K562 (cell line): Measurements from ENCODE around the gene CENPH. TPM values are rescaled to one million over a fixed set of nuclear protein-coding genes. Genes with fewer than 3 reads are reported as not detected.
A peak's percentile ranks its signal among the peaks of the same experiment; 100 is the strongest.

Experiments
- ARID2 ChIP-seq: fragments of 450-650 bp; IDR thresholded peaks from 2 replicates; pipeline ENCODE4 v1.6.1; 2017; ENCODE audit warnings: antibody characterized with exemption, mild to moderate bottlenecking
- ARNT ChIP-seq, 2 experiments: fragments of 450-650 bp; IDR thresholded peaks; 2 replicates each; pipeline ENCODE4 v1.6.1; 2016; ENCODE audit warnings: mild to moderate bottlenecking in 1 of 2
- ATF1 ChIP-seq, 2 experiments: fragments of 450-650 bp in 1 of 2; IDR thresholded peaks; 2 replicates each; pipeline ENCODE4 v1.6.1; 2016; ENCODE audit warnings: missing compliant biosample characterization in 1 of 2, missing genetic modification characterization in 1 of 2
- DNMT1 ChIP-seq: fragments of 450-650 bp; IDR thresholded peaks from 2 replicates; pipeline ENCODE4 v1.6.1; 2016; ENCODE audit warnings: antibody characterized with exemption, mild to moderate bottlenecking
- DPF2 ChIP-seq: fragments of 450-650 bp; IDR thresholded peaks from 2 replicates; pipeline ENCODE4 v1.6.1; 2016
- EP300 ChIP-seq: IDR thresholded peaks from 2 replicates; pipeline ENCODE4 v1.6.1; 2012; ENCODE audit warnings: low read length, improper control_type of control experiment
- FOXK1 ChIP-seq: sonication (generic); formaldehyde crosslinking; IDR thresholded peaks from 2 replicates; pipeline ENCODE4 v1.8.0; 2022; ENCODE audit warnings: missing genetic modification reagents, mild to moderate bottlenecking, borderline replicate concordance
- HMGN3 ChIP-seq: IDR thresholded peaks from 2 replicates; pipeline ENCODE4 v1.6.1; 2011; ENCODE audit warnings: borderline replicate concordance, low read depth, mild to moderate bottlenecking, mixed read lengths, low read length; ENCODE audit not compliant: insufficient read length; ENCODE audit errors: extremely low read depth
- HSF4 ChIP-seq: fragments of 250-450 bp; sonication (Bioruptor Pico); IDR thresholded peaks from 2 replicates; pipeline ENCODE4 v2.1.2; 2022; ENCODE audit warnings: mild to moderate bottlenecking, moderate library complexity, borderline replicate concordance
- IFI16 ChIP-seq: fragments of 250-450 bp; sonication (Bioruptor Pico); IDR thresholded peaks from 2 replicates; pipeline ENCODE4 v2.1.2; 2022; ENCODE audit warnings: mild to moderate bottlenecking, inconsistent platforms
- KAT7 ChIP-seq: sonication (generic); formaldehyde crosslinking; IDR thresholded peaks from 2 replicates; pipeline ENCODE4 v1.8.0; 2022; ENCODE audit warnings: missing genetic modification reagents, mild to moderate bottlenecking, borderline replicate concordance
- KLF16 ChIP-seq: IDR thresholded peaks from 2 replicates; pipeline ENCODE4 v1.6.1; 2016; ENCODE audit warnings: antibody characterized with exemption
- MTA1 ChIP-seq: fragments of 450-650 bp; IDR thresholded peaks from 2 replicates; pipeline ENCODE4 v1.6.1; 2017; ENCODE audit warnings: borderline replicate concordance
- PML ChIP-seq: IDR thresholded peaks from 2 replicates; pipeline ENCODE4 v1.6.1; 2012; ENCODE audit warnings: low read length, inconsistent platforms
- POLR2G ChIP-seq: fragments of 200-400 bp; formaldehyde crosslinking; IDR thresholded peaks from 2 replicates; pipeline ENCODE4 v1.6.1; 2017; ENCODE audit warnings: low read depth, mild to moderate bottlenecking, antibody characterized with exemption, low read length, moderate library complexity
- RBM22 ChIP-seq: fragments of 200-400 bp; formaldehyde crosslinking; IDR thresholded peaks from 2 replicates; pipeline ENCODE4 v1.6.1; 2018; ENCODE audit warnings: low read length, low read depth; ENCODE audit not compliant: poor library complexity, severe bottlenecking
- SNRNP70 ChIP-seq: fragments of 200-400 bp; formaldehyde crosslinking; optimal IDR thresholded peaks from 2 replicates; pipeline ENCODE3; 2017; ENCODE audit warnings: low read depth, low read length
- TEAD4 ChIP-seq, 2 experiments: sonication (generic) in 1 of 2; formaldehyde crosslinking in 1 of 2; IDR thresholded peaks; 2 replicates each; pipeline versions ENCODE4 v1.6.1 to v1.8.0; 2012 to 2022; ENCODE audit warnings: borderline replicate concordance in 1 of 2, inconsistent platforms in 1 of 2, low read length in 1 of 2, mild to moderate bottlenecking in 1 of 2, missing genetic modification reagents in 1 of 2
- ZBTB7A ChIP-seq: IDR thresholded peaks from 2 replicates; pipeline ENCODE4 v1.6.1; 2011; ENCODE audit warnings: low read depth, mild to moderate bottlenecking, low read length, moderate library complexity, borderline replicate concordance; ENCODE audit not compliant: control insufficient read depth
- ZNF133 ChIP-seq: fragments of 250-450 bp; sonication (Bioruptor Pico); IDR thresholded peaks from 2 replicates; pipeline ENCODE4 v1.4.0; 2020; ENCODE audit warnings: mild to moderate bottlenecking
- polyA plus RNA-seq, 8 experiments: library from polyadenylated mRNA; depleted of rRNA in 4 of 8; stranded (reverse) in 5 of 8; unstranded in 3 of 8; fragments of >200 nt; fragmentation: Nextera tagmentation in 2 of 8; fragmentation: Illumina TruSeq in 1 of 8; extraction: Ambion mirVana in 2 of 8; extraction: Trizol in 1 of 8; gene quantifications; 2 replicates each; pipeline versions ENCODE4 v1.2.1 to v1.2.3, GENCODE V29; 2011 to 2014; ENCODE audit warnings: inconsistent platforms in 1 of 8, missing spikeins in 1 of 8
- total RNA-seq, 7 experiments: library from RNA; depleted of rRNA in 6 of 7; stranded (reverse); fragments of >200 nt in 6 of 7; fragmentation: Illumina TruSeq in 2 of 7; extraction: Trizol in 2 of 7; gene quantifications; 2 replicates each; pipeline versions ENCODE4 v1.2.1 to v1.2.3, GENCODE V29; 2011 to 2021; ENCODE audit warnings: low replicate concordance in 1 of 7
- TF ChIP-seq, protein P1 (sequence below): fragments of 450-650 bp; IDR thresholded peaks from 2 replicates; pipeline ENCODE4 v1.6.1; 2018; ENCODE audit not compliant: partially characterized antibody
- TF ChIP-seq, protein P2 (sequence below): sonication (generic); formaldehyde crosslinking; IDR thresholded peaks from 2 replicates; pipeline ENCODE4 v1.8.1; 2023; ENCODE audit warnings: mild to moderate bottlenecking, missing genetic modification reagents

The CENPH gene
- total and polyA plus RNA-seq, 9 of the 15 experiments (the other 6 are each of a cell fraction or from before 2014, with no cell fraction given) = 10.5 to 124 (median 74.9) TPM

DNA sequence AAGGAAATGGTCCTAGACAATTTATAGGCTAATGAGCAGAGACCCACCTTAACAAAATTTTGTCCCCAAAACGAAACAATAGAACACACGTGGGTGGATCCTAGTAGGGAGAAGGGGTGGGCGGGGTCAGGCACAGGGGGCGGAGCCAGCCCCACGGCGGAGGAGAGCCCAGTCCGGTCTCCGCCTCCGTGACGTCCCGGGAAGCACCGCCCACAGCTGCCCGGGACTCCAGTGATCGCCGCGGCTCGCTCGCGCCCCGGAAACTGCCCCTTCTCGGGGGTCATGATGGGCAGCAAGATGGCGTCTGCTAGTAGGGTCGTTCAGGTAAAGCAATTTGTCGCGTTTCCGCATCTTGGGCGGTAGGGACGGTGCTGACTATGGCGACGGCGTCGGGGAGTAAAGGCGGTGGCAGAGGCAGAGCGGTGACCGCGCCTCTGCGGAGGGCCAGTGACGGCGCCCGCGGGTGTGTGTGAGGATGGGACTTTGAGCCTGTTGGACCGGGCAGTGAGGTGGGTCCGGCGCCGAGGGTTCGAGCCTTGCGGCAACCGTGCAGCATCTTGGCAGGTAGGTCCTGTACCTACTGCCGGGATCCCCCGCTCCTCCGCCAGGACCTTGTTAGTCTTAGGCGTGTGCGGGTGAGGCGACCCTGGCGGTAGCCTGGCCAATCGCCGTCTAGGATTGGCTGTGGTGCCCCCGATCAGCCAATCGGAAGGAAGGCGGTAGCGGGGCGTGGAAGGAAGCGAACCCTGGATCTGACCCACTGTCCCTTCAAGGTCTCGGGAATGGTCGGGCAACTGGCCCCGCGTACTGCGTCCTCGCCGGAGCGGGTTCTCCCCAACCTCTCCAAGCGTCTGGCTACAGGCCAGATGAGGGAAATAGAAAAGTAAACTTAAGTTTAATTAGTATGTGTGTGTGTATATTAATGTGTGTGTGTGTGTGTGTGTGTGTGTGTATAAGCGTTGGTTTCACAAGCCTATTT is 28.5 kb downstream of the CENPH start (continued):
- TF ChIP-seq, protein P1, sequence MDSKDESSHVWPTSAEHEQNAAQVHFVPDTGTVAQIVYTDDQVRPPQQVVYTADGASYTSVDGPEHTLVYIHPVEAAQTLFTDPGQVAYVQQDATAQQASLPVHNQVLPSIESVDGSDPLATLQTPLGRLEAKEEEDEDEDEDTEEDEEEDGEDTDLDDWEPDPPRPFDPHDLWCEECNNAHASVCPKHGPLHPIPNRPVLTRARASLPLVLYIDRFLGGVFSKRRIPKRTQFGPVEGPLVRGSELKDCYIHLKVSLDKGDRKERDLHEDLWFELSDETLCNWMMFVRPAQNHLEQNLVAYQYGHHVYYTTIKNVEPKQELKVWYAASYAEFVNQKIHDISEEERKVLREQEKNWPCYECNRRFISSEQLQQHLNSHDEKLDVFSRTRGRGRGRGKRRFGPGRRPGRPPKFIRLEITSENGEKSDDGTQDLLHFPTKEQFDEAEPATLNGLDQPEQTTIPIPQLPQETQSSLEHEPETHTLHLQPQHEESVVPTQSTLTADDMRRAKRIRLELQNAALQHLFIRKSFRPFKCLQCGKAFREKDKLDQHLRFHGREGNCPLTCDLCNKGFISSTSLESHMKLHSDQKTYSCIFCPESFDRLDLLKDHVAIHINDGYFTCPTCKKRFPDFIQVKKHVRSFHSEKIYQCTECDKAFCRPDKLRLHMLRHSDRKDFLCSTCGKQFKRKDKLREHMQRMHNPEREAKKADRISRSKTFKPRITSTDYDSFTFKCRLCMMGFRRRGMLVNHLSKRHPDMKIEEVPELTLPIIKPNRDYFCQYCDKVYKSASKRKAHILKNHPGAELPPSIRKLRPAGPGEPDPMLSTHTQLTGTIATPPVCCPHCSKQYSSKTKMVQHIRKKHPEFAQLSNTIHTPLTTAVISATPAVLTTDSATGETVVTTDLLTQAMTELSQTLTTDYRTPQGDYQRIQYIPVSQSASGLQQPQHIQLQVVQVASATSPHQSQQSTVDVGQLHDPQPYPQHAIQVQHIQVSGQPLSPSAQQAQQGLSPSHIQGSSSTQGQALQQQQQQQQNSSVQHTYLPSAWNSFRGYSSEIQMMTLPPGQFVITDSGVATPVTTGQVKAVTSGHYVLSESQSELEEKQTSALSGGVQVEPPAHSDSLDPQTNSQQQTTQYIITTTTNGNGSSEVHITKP = peak; percentile 17
- TF ChIP-seq RBM22 = peak; percentile 72
- no peak for TF ChIP-seq MTA1
- TF ChIP-seq, protein P2, sequence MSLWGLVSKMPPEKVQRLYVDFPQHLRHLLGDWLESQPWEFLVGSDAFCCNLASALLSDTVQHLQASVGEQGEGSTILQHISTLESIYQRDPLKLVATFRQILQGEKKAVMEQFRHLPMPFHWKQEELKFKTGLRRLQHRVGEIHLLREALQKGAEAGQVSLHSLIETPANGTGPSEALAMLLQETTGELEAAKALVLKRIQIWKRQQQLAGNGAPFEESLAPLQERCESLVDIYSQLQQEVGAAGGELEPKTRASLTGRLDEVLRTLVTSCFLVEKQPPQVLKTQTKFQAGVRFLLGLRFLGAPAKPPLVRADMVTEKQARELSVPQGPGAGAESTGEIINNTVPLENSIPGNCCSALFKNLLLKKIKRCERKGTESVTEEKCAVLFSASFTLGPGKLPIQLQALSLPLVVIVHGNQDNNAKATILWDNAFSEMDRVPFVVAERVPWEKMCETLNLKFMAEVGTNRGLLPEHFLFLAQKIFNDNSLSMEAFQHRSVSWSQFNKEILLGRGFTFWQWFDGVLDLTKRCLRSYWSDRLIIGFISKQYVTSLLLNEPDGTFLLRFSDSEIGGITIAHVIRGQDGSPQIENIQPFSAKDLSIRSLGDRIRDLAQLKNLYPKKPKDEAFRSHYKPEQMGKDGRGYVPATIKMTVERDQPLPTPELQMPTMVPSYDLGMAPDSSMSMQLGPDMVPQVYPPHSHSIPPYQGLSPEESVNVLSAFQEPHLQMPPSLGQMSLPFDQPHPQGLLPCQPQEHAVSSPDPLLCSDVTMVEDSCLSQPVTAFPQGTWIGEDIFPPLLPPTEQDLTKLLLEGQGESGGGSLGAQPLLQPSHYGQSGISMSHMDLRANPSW (CRISPR knock-in tag) = peak; percentile 82; the same call in 1 of the 2 replicates
- TF ChIP-seq ARID2 = no peak
- no peak for TF ChIP-seq ZNF133
- TF ChIP-seq TEAD4 (IDR thresholded peaks at IDR 0.05; ENCODE audit: low read length) = peak; percentile 10; the same call in 1 of the 2 replicates
- TF ChIP-seq TEAD4 (CRISPR knock-in tag; IDR thresholded peaks at IDR 0.05; ENCODE audit: borderline replicate concordance) = no peak
- TF ChIP-seq ATF1 (CRISPR knock-in tag; IDR thresholded peaks at IDR 0.05) = no peak
- peak; percentile 92 for TF ChIP-seq ATF1 (tag; IDR thresholded peaks at IDR 0.05)
- no peak for TF ChIP-seq DNMT1
- TF ChIP-seq POLR2G = peak; percentile 94
- peak in 1 of 2 experiments; percentile 60; a peak in 1 of 4 replicates for TF ChIP-seq ARNT (IDR thresholded peaks at IDR 0.05)
- peak; percentile 29; the same call in 1 of the 2 replicates for TF ChIP-seq DPF2
- no peak for TF ChIP-seq KLF16
- TF ChIP-seq HSF4 = no peak
- no peak for TF ChIP-seq EP300
- no peak for TF ChIP-seq SNRNP70
- no peak for TF ChIP-seq HMGN3
- peak; percentile 64 for TF ChIP-seq PML
- peak; percentile 72 for TF ChIP-seq ZBTB7A
- TF ChIP-seq IFI16 = no peak
- no peak for TF ChIP-seq FOXK1 (CRISPR knock-in tag)
- peak; percentile 86 for TF ChIP-seq KAT7
